K562 (cell line): ENCODE data around the gene TXNIP. TPM values are rescaled to one million over a fixed set of nuclear protein-coding genes. Genes with fewer than 3 reads are reported as not detected.

ENCODE experiments used
- ATF1 ChIP-seq, 2 experiments: fragments of 450-650 bp in 1 of 2; IDR thresholded peaks; 2 replicates each; pipeline ENCODE4 v1.6.1; 2016; ENCODE audit warnings: missing compliant biosample characterization in 1 of 2, missing genetic modification characterization in 1 of 2
- CC2D1A ChIP-seq: fragments of 450-650 bp; IDR thresholded peaks from 2 replicates; pipeline ENCODE4 v1.6.1; 2017; ENCODE audit warnings: mild to moderate bottlenecking
- CGGBP1 ChIP-seq: fragments of 250-450 bp; sonication (Bioruptor Pico); IDR thresholded peaks from 2 replicates; pipeline ENCODE4 v1.9.0; 2021; ENCODE audit warnings: mild to moderate bottlenecking
- ELF1 ChIP-seq: fragments of 200-800 bp; sonication (Bioruptor generic); IDR thresholded peaks from 2 replicates; pipeline ENCODE4 v1.6.1; 2016; ENCODE audit warnings: missing genetic modification characterization, missing compliant biosample characterization
- HMBOX1 ChIP-seq: sonication (generic); IDR thresholded peaks from 2 replicates; pipeline ENCODE4 v1.6.1; 2016
- KAT2B ChIP-seq: IDR thresholded peaks from one replicate; pipeline ENCODE4 v1.6.1; 2012; ENCODE audit warnings: low read depth, mild to moderate bottlenecking, control low read depth, inconsistent platforms, low read length, moderate library complexity
- KDM1A ChIP-seq, 2 experiments: fragments of 450-650 bp; IDR thresholded peaks; 2 replicates each; pipeline ENCODE4 v1.6.1; 2016; ENCODE audit warnings: mild to moderate bottlenecking in 2 of 2
- KLF13 ChIP-seq: fragments of 450-650 bp; IDR thresholded peaks from 2 replicates; pipeline ENCODE4 v1.6.1; 2016; ENCODE audit warnings: missing genetic modification characterization, low read depth, mild to moderate bottlenecking, missing compliant biosample characterization, moderate library complexity, borderline replicate concordance
- MCM2 ChIP-seq: fragments of 450-650 bp; IDR thresholded peaks from 2 replicates; pipeline ENCODE4 v1.6.1; 2017; ENCODE audit warnings: low read depth, mild to moderate bottlenecking
- NFATC3 ChIP-seq: fragments of 450-650 bp; IDR thresholded peaks from 2 replicates; pipeline ENCODE4 v1.6.1; 2017; ENCODE audit warnings: mild to moderate bottlenecking
- NR2F6 ChIP-seq: fragments of 450-650 bp; formaldehyde crosslinking; IDR thresholded peaks from 2 replicates; pipeline ENCODE4 v1.4.0; 2020; ENCODE audit warnings: mild to moderate bottlenecking
- PHF8 ChIP-seq: fragments of 200-600 bp; sonication (generic); IDR thresholded peaks from 2 replicates; pipeline ENCODE4 v1.6.1; 2012; ENCODE audit warnings: mixed run types, mild to moderate bottlenecking, inconsistent platforms, low read length, moderate library complexity, borderline replicate concordance
- PURB ChIP-seq: sonication (generic); formaldehyde crosslinking; IDR thresholded peaks from 2 replicates; pipeline ENCODE4 v1.9.0; 2021; ENCODE audit warnings: low read depth, mild to moderate bottlenecking, missing genetic modification reagents
- SMAD3 ChIP-seq: fragments of 450-650 bp; formaldehyde crosslinking; conservative IDR thresholded peaks from 2 replicates; pipeline ENCODE4 v1.4.0; 2020; ENCODE audit warnings: mild to moderate bottlenecking
- ZC3H4 ChIP-seq: sonication (generic); formaldehyde crosslinking; IDR thresholded peaks from 2 replicates; pipeline ENCODE4 v1.9.0; 2021; ENCODE audit warnings: missing genetic modification reagents, borderline replicate concordance
- ZNF354B ChIP-seq: fragments of 250-450 bp; sonication (Bioruptor Pico); IDR thresholded peaks from 2 replicates; pipeline ENCODE4 v1.4.0; 2020
- ZNF740 ChIP-seq, 3 experiments: fragments of 200-800 bp in 1 of 3; sonication (Bioruptor generic) in 1 of 3; sonication (generic) in 1 of 3; formaldehyde crosslinking in 1 of 3; IDR thresholded peaks; 2 replicates each; pipeline versions ENCODE4 v1.6.1 to v1.8.0; 2016 to 2022; ENCODE audit warnings: mild to moderate bottlenecking in 2 of 3, missing compliant biosample characterization in 2 of 3, missing genetic modification characterization in 2 of 3, missing genetic modification reagents in 1 of 3
- polyA plus RNA-seq, 8 experiments: library from polyadenylated mRNA; depleted of rRNA in 4 of 8; stranded (reverse) in 5 of 8; unstranded in 3 of 8; fragments of >200 nt; fragmentation: Nextera tagmentation in 2 of 8; fragmentation: Illumina TruSeq in 1 of 8; extraction: Ambion mirVana in 2 of 8; extraction: Trizol in 1 of 8; gene quantifications; 2 replicates each; pipeline versions ENCODE4 v1.2.1 to v1.2.3, GENCODE V29; 2011 to 2014; ENCODE audit warnings: inconsistent platforms in 1 of 8, missing spikeins in 1 of 8
- total RNA-seq, 7 experiments: library from RNA; depleted of rRNA in 6 of 7; stranded (reverse); fragments of >200 nt in 6 of 7; fragmentation: Illumina TruSeq in 2 of 7; extraction: Trizol in 2 of 7; gene quantifications; 2 replicates each; pipeline versions ENCODE4 v1.2.1 to v1.2.3, GENCODE V29; 2011 to 2021; ENCODE audit warnings: low replicate concordance in 1 of 7
- TF ChIP-seq, protein P1 (sequence below), 2 experiments: fragments of 450-650 bp in 1 of 2; IDR thresholded peaks; 2 replicates each; pipeline ENCODE4 v1.6.1; 2011 to 2017; ENCODE audit warnings: low read depth in 2 of 2, antibody characterized with exemption in 1 of 2, borderline replicate concordance in 1 of 2, low read length in 1 of 2, mild to moderate bottlenecking in 1 of 2, mixed read lengths in 1 of 2; ENCODE audit not compliant: control insufficient read depth in 1 of 2

Gene TXNIP
- total and polyA plus RNA-seq, 9 of the 15 experiments (the other 6 are each of a cell fraction or from before 2014, with no cell fraction given) = 120 to 499 (median 257) TPM

DNA sequence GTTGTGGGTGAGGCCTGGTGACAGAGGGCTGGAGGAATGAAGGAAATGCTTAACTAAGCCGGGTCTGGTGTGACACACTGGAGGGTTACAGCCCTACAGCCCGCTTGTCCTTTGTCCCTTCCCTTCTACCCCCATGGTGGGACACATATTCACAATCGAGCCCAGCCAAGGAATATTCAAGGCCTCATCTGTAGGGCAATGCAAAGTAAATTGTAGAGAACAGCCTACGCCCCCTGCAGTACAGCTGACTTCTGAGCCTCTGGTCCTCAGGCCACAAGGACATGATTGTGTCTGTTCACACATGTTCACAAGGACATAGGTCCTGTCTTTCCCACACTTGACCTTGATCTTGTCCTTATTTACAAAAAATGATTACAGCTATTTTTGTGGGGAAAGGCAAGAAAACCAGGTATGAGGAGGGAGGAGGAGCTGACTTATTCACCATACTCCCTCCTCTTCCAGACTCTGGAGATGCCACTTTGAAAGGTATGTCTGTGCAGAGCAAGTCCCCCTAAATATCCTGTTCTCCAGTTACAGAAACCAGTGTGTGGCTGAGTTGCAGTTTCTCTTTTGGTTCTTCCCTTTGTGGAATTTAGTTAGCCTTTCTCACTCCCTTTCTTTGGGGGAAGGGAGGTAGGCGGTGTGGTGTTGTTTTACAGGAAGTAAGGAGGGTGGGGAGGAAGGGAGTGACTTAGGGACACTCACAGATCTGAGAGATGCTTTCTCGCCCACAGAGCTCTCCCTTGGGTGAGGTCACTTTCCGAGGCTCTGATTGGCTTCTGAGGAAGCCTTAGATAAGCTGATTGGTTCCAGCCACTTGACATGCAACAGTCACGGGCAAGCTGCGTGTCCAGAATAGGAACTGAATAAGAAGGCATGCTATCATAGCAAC is 17.3 kb downstream of the TXNIP start (continued):
- no peak for TF ChIP-seq PURB (CRISPR knock-in tag)
- no peak for TF ChIP-seq CGGBP1 (CRISPR knock-in tag)
- TF ChIP-seq MCM2 = no peak
- peak; percentile 77 for TF ChIP-seq CC2D1A
- TF ChIP-seq, protein P1, sequence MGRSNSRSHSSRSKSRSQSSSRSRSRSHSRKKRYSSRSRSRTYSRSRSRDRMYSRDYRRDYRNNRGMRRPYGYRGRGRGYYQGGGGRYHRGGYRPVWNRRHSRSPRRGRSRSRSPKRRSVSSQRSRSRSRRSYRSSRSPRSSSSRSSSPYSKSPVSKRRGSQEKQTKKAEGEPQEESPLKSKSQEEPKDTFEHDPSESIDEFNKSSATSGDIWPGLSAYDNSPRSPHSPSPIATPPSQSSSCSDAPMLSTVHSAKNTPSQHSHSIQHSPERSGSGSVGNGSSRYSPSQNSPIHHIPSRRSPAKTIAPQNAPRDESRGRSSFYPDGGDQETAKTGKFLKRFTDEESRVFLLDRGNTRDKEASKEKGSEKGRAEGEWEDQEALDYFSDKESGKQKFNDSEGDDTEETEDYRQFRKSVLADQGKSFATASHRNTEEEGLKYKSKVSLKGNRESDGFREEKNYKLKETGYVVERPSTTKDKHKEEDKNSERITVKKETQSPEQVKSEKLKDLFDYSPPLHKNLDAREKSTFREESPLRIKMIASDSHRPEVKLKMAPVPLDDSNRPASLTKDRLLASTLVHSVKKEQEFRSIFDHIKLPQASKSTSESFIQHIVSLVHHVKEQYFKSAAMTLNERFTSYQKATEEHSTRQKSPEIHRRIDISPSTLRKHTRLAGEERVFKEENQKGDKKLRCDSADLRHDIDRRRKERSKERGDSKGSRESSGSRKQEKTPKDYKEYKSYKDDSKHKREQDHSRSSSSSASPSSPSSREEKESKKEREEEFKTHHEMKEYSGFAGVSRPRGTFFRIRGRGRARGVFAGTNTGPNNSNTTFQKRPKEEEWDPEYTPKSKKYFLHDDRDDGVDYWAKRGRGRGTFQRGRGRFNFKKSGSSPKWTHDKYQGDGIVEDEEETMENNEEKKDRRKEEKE (IDR thresholded peaks at IDR 0.05; ENCODE audit: borderline replicate concordance in 1 of 2, control insufficient read depth in 1 of 2, low read depth in 2 of 2, low read length in 1 of 2) = peak in 1 of 2 experiments; percentile 92; a peak in 1 of 4 replicates
- no peak for TF ChIP-seq KDM1A (IDR thresholded peaks at IDR 0.05)
- TF ChIP-seq NR2F6 (CRISPR knock-in tag) = no peak
- TF ChIP-seq KLF13 (tag) = peak; percentile 57
- no peak for TF ChIP-seq KAT2B
- TF ChIP-seq ZNF354B (CRISPR knock-in tag) = 0 out of 2 replicates have a peak, but pooled peaks have one; percentile 25
- TF ChIP-seq ATF1 (CRISPR knock-in tag; IDR thresholded peaks at IDR 0.05) = no peak
- TF ChIP-seq ATF1 (tag; IDR thresholded peaks at IDR 0.05) = peak; percentile 86
- TF ChIP-seq PHF8 = peak; percentile 26; the same call in 1 of the 2 replicates
- TF ChIP-seq ZC3H4 (CRISPR knock-in tag) = no peak
- TF ChIP-seq SMAD3 = no peak; the same call in 1 of the 2 replicates
- TF ChIP-seq NFATC3 = no peak
- TF ChIP-seq ZNF740 (CRISPR knock-in tag; IDR thresholded peaks at IDR 0.05) = no peak
- 0 out of 4 replicates have a peak, but pooled peaks of 1 of the 2 experiments have one; percentile 19 for TF ChIP-seq ZNF740 (tag; IDR thresholded peaks at IDR 0.05)
- peak; percentile 89 for TF ChIP-seq HMBOX1
- peak; percentile 97 for TF ChIP-seq ELF1 (tag)
